PFSK-1 (cell line): ENCODE data around the gene LIFR.

Experiments used
- FOXP2 ChIP-seq: optimal IDR thresholded peaks from 2 replicates; pipeline ENCODE3; 2011; ENCODE audit warnings: borderline replicate concordance, control low read depth, inconsistent platforms; ENCODE audit not compliant: insufficient read depth; ENCODE audit errors: extremely low read length, extremely low read depth
- POLR2AphosphoS5 ChIP-seq: IDR thresholded peaks from 2 replicates; pipeline ENCODE4 v1.6.1; 2012; ENCODE audit warnings: low read depth, mild to moderate bottlenecking, control low read depth, low read length, moderate library complexity
- SIN3A ChIP-seq: IDR thresholded peaks from 2 replicates; pipeline ENCODE4 v1.6.1; 2012; ENCODE audit warnings: mild to moderate bottlenecking, low read length, moderate library complexity, borderline replicate concordance; ENCODE audit not compliant: insufficient read depth
- TAF1 ChIP-seq: IDR thresholded peaks from 2 replicates; pipeline ENCODE4 v1.6.1; 2012; ENCODE audit warnings: low read length, control low read depth, borderline replicate concordance; ENCODE audit not compliant: insufficient read depth
- TF ChIP-seq, protein P1 (sequence below), 2 experiments: IDR thresholded peaks; 2 replicates each; pipeline versions ENCODE4 v1.6.1 to v1.8.0; 2011 to 2012; ENCODE audit warnings: low read depth in 2 of 2, low read length in 2 of 2, control low read depth in 1 of 2, inconsistent platforms in 1 of 2, mild to moderate bottlenecking in 1 of 2, moderate library complexity in 1 of 2; ENCODE audit not compliant: insufficient read depth in 1 of 2

Gene LIFR

DNA sequence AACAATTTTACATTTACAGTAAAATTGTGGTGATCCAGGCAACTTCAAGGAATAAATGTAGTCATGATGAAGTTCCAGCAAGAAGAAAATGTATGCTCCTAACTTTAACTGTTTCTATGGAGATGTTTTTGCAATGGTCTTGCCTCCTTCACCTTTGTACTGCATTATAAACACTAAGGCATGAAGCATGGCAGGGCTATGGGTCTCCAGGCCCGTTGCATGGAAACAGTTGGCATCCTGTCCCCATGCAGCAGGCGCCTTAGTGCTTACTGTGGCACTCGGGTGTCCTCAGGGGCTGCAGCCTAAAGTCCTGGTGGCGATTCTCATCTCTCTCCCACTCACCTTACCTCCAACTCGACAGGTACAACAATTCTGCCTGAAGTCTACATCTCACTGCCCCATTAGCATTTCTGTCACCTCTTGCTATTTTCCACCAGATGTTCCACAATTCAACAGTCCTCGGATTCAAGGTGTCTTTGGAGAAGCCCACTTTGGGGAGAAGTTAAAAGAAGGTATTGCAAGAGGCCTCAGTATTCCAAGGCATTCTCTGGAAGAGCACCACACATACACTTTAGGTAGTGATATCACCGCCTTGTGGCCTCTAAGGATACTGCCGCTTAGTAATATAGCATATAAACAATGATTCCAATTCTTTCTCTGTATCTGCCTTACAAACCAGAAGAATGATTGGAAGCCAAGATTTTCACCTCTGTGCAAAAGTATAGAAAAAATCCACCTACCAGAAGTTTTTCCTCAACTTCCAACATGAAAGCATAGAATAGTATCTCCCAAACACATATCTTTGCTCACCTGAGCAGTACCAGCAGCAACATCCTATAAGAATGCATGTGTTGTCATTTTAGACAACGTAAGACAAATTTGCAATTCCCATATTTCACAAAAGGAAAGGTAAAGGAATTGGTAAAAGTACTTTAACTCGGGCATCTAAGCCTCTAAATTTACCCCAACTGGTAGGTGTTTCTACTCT is 5.1 kb downstream of the LIFR start:
- no peak for TF ChIP-seq TAF1
- TF ChIP-seq FOXP2: no peak
- no peak for TF ChIP-seq SIN3A
- TF ChIP-seq POLR2AphosphoS5: no peak
- TF ChIP-seq, protein P1, sequence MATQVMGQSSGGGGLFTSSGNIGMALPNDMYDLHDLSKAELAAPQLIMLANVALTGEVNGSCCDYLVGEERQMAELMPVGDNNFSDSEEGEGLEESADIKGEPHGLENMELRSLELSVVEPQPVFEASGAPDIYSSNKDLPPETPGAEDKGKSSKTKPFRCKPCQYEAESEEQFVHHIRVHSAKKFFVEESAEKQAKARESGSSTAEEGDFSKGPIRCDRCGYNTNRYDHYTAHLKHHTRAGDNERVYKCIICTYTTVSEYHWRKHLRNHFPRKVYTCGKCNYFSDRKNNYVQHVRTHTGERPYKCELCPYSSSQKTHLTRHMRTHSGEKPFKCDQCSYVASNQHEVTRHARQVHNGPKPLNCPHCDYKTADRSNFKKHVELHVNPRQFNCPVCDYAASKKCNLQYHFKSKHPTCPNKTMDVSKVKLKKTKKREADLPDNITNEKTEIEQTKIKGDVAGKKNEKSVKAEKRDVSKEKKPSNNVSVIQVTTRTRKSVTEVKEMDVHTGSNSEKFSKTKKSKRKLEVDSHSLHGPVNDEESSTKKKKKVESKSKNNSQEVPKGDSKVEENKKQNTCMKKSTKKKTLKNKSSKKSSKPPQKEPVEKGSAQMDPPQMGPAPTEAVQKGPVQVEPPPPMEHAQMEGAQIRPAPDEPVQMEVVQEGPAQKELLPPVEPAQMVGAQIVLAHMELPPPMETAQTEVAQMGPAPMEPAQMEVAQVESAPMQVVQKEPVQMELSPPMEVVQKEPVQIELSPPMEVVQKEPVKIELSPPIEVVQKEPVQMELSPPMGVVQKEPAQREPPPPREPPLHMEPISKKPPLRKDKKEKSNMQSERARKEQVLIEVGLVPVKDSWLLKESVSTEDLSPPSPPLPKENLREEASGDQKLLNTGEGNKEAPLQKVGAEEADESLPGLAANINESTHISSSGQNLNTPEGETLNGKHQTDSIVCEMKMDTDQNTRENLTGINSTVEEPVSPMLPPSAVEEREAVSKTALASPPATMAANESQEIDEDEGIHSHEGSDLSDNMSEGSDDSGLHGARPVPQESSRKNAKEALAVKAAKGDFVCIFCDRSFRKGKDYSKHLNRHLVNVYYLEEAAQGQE (IDR thresholded peaks at IDR 0.05; ENCODE audit: insufficient read depth in 1 of 2, low read depth in 2 of 2, low read length in 2 of 2): no peak

DNA sequence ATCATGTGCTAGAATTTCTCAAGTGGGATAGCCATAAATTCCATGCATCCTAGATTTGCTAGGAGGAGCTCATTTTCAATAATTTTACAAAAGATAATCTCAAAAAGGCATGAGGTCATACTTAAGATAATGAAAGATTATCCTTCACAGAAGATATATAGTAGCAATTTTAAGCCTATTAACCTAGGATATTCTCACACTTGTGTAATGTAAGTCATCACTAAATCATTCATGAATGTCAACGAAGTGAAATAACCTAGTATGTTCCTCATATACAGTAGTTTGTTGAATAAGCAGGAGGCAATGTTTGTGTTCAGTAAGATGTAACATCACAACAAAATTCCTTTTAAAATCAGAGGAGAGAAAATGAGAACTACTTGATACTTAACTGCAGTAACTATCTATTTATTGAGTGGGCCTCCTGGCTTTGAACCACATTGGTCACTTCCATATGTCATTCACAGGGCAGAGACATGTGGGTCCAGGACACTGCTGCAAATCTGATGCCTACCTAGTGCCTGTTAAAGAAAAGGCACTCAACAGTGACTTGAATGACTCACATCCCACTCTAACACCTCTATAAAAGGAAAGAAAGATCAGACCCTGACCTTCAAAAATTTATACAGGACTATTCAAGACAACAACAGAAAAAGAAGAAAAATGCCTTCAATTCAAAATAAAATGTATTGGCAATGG is 8.2 kb downstream of the LIFR start:
- TF ChIP-seq FOXP2: no peak
- TF ChIP-seq POLR2AphosphoS5: no peak
- TF ChIP-seq, protein P1 (IDR thresholded peaks at IDR 0.05; ENCODE audit: insufficient read depth in 1 of 2, low read depth in 2 of 2, low read length in 2 of 2): no peak
- no peak for TF ChIP-seq TAF1
- no peak for TF ChIP-seq SIN3A

- TF ChIP-seq SIN3A: no peak
- no peak for TF ChIP-seq POLR2AphosphoS5
- no peak for TF ChIP-seq TAF1
- TF ChIP-seq FOXP2: no peak
- TF ChIP-seq, protein P1 (IDR thresholded peaks at IDR 0.05; ENCODE audit: insufficient read depth in 1 of 2, low read depth in 2 of 2, low read length in 2 of 2): no peak
These were observed 9.2 kb downstream of the LIFR start for GRCh38 chr5:38547257-38547656.

GRCh38 chr5:38546691-38547146 is 9.7 kb downstream of the LIFR start:
- TF ChIP-seq POLR2AphosphoS5 (no peak), SIN3A (no peak)

GRCh38 chr5:38543886-38544285 is 12.6 kb downstream of the LIFR start:
- TF ChIP-seq, protein P1 (IDR thresholded peaks at IDR 0.05; ENCODE audit: insufficient read depth in 1 of 2, low read depth in 2 of 2, low read length in 2 of 2): no peak
- TF ChIP-seq SIN3A: no peak
- TF ChIP-seq FOXP2: no peak
- TF ChIP-seq POLR2AphosphoS5: no peak
- no peak for TF ChIP-seq TAF1
